NOMO-1 treated with dmso at 0.1 percent for 144 hours (cell line): ENCODE data around the gene NCKAP5.

ENCODE experiments used
- DNase-seq: peaks from one replicate; lab custom pipeline; 2025; ENCODE audit not compliant: unreplicated experiment; lab: John Stamatoyannopoulos, UW

NCKAP5 gene

DNA sequence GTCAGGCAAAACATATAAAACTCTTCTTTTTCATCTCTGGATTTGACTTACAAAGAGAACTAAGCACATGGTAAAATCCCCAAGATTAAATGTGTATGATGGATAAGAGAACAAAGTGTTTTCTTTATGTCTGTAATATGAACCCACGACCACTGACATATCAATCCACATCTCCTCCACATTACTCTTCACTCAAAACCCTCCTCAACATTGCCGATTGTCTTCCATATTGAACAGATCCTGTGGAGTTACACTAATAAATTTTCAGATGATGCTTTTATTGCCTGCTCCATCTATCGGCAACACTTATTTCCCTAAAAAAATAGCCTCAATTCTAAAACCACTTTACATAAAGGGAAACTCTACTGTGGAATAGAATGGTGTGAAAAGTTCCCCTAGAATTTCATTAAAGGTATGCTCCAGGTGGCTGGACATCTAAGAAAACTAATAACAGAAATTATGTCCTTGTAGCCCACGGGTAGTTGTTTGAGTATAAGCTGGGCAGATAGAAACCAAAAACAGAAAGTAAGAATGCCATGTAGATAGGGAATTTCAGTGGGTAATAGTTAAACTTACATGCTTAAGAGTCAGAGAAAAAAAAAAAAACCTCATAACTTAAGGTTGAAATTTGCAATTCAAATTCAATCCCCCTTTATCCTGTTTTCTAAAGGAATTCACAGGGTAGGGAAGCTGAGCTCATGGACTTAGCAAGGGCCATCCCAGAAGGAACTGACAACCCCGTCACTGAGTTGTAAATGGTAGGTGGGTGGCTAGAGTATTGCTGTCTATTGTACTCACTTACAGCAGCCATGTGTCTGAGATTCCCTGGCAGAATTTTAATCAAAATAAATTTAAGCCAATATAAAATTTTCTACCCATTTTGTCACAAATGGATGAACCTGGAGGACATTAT lies 592.8 kb downstream of the NCKAP5 start:
- DNase-seq: no peak

DNA sequence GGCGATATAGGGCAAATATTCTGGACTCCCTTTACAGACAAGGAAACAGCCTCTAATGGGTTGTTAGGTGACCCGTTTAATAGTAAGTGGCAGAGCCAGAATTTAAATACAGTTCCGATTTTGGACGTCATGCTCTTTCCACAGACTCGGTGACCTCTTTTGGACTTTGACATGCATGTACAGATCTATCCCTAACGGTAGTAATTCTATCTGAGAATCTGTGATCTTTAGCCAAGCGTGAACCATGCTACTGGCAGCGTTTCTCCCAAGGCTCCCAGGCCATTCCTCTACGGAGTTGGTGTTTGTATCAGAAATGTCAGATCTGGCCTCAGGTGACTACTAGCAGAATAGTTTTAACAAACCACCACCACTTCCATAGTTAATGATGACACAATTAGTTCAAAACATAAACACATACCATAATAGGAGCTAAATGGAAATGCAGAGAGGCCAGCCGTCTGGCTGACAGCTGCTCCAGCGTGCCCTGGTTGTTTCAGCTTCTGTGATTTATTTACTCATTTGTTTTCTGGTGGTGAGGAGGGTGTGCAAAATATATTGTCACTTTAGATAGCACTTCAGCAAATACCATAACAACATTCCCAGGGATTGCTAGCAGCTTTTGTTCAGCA lies 593.7 kb downstream of the NCKAP5 start:
- no peak for DNase-seq

DNA sequence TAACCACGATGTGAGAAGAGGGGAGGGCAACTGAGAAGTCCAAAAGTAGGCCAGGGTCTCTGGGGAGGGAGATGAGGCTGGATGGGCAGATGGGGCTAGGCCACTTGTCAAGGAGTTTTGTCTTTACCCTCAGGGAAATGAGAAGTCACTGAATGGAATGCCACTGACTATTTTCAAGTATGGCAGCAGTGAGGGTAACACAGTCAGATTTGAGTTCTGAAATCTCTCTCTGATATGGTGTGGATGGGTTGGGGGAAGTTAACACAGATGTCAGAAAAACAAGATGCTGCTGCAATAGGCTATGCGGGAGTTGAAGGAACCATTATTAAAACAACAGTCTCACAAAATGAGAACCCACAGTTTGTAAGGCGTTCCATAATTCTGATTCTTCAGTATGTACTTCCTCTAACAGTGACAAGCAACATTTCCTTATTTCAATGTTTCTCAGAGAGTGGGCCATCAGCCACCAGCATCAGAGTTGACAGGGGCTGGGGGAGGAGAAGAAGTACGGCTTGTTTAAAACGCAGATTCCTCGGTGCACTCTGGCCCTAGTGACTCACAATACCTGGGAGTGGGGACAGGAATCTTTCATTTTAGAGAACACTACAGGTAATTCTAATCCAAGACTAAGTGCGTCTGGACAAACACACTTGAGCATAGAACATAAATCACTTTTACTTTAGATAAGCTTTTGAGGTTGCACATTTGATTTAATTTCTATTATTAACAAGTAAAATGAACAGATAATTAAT lies 596.8 kb downstream of the NCKAP5 start:
- no peak for DNase-seq

DNA sequence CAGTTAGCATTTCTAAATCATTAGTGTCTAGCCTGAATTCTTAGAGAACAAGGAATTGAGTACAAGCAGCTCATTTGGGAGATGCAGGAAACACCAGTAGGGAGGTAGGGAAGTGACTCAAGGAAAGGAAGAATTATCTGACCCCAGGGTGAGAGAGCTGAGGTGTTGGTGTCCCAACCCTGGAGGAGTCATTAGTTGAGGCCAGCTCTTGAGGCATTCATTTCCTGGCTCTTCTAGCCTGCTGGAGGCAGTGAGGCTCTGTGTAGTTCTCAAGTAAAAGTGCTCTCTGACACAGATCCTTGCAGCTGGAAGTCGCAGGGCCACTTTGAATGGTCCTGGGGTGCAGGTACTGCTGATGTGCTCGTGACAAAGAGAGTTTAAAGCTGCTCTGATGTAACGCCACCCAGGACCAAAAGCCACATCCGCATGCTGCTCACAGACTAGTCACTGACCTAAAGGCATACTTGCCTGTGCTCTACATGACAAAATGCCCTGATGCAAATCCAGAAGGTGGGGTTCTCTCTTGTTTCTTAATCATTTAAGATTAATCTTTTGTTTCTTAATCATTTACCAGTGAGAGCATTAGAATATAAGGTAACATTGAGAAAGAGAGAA lies 598.8 kb downstream of the NCKAP5 start:
- DNase-seq: no peak

DNA sequence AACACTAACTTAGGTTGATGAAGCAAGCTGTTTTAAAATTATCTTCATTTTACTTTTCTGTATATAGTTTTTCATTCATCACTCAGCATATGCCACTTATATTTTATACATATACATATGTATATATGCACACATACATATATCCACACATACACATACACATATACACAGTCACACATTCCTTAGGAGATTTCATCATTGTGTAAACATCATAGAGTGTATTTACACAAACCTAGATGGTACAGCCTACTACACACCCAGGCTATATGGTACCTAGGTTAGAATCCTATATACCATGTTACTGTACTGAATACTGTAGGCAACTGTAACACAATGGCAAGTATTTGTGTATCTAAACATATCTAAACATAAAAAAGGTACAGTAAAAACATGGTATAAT lies 602.8 kb downstream of the NCKAP5 start:
- DNase-seq: no peak

DNA sequence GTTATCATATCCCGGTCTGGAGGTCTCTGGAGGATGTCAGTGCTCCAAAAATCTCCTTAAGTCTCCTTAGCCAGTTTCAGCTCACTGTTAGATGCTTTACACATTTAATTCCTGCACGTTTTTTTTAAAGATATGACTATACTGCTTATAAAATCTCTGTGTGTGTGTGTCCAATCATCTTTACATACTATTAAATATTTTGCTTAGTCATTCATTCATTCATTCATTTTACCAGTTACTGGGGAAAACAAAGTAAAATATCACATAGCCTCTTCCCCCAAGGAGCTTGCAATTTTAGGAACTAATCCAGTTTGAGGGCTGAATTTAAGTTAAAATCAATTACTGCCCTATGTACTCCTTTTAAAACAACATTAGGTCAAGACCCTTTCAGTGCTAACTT lies 605.1 kb downstream of the NCKAP5 start:
- no peak for DNase-seq

DNA sequence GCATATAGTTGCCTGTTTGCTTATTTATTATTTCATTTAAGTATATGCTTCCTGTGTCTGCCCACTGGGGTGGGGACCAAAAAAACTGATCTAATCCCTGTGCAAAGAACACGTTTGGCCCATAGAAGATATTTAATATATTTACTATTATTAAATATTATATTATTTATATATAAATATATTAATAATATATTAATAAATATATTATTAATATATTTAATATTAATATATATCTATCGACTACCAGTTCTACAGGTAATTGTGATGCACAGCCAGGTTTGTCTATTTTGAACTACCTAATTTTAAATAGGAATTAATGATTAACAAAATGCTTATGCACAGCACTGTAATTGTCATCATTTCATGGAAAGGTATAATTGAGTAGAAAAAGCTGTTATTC lies 609.4 kb downstream of the NCKAP5 start:
- DNase-seq: no peak

DNA sequence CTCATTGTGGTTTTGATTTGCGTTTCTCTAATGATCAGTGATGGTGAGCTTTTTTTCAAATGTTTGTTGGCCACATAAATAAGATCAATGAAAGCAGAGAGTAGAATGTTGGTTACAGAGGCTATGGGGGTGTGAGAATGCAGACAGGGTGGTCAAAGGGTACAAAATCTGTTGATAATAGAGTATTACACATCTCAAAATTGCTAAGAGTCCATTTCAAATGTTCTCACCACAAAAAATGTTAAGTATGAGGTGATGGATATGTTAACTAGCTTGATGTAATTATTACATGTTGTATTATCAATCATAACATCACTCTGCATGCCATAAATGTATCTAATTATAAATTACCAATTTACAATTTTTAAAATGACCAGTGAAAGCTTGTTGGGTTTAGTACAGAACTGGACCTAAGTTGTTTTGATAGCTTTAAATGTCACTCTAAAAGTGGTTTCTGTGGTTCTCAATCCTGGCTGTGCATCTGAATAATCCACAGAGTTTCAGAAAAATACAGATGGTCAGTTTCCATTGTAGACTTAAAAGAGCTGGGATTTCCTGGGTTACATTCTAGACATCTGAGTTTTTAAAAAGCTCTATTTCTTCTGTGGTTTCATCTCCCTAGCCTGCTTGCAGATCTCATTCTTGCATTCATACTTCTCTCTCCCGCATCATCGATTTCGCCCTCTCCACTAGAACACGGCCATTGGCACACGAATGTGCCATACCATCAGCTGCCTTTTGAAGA lies 612.2 kb downstream of the NCKAP5 start:
- DNase-seq: no peak

DNA sequence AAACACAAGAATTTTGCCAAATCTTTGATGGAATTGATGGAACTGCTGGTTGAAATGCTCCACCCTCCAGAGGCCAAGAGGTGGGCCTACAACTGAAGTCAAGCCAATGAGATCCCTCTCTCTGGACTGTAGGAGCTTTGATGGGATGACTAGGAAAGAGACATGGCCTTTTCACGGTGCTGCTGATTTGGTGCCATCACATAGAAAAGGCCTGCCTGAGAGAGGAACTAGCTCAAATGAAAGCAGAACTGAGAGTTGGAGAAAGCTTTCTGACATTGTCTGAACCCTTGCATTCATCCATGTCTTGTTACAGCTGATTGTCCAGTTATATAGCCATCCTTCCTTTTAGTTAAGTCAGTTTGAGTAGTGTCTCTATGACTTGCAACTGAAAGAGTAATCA lies 614.5 kb downstream of the NCKAP5 start:
- DNase-seq: no peak

DNA sequence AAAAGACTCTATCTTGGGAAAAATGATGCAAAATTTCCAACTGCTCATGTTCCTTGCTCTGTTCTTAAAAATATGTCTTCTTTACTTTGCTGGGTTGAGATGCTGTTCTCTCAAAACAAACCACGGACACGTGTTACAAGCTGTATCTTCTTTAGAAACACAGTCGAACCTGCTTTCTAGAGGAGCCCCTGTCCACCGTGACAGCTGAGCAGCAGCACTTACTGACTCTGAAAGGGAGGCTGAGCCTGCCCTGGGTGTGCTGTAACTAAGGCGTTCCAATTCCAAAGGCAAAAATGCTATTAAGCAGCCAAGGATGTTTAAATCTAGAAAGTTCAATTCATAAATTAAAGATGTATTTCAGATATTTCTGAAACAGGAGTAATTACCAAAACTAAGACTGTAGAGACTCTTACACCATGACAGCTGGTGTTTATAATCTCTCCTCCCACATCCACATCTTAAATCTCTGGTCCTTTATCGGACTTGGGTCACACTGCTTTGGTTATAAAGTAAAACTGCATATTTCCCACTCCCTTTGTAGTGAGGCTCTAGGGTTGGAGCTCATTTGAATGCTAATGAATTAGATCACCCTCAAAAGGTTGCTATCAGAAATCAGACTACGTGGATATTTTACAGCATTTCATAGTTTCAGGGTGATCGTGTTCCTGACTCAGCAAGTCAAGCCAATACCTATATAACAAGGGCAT lies 617.1 kb downstream of the NCKAP5 start:
- no peak for DNase-seq

DNA sequence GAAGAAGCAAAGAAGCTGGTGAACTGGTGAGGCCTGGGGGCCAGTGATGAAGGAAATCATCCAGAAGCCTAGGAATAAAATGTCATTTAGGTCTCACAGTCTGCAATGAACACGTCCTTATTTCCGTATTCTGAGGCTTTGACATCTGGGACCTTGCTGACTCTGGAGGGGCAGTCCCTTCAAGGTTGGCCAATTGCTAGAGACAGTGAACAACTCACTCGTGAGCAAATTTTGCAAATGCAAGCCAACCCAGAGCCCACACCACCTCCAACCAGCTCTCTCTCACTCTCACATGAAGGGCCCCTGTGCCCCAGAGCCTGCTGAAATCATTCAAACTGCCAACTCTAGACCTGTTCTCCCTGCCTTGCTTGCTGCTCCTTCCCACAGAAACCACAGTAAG lies 619.2 kb downstream of the NCKAP5 start:
- DNase-seq: no peak

DNA sequence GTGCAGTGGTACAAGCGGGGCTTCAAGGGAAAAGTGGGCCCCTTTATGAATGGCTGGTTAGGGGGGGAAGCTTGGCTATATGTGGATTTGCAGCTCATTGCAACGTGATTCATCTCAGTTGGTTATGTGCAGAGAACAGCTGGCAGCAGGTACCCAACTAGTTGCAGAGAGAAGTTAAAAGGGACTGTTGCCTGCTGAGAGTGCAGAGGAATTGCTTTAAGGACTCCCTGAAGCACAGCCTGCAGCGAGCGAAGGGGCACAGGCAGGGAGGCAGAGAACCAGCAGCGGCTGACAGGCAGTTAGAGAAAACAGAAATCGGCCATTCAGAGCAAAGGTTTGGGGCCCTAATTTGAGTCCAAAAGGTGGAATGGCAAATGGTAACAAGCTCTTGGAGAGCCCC lies 620.1 kb downstream of the NCKAP5 start:
- DNase-seq: no peak

DNA sequence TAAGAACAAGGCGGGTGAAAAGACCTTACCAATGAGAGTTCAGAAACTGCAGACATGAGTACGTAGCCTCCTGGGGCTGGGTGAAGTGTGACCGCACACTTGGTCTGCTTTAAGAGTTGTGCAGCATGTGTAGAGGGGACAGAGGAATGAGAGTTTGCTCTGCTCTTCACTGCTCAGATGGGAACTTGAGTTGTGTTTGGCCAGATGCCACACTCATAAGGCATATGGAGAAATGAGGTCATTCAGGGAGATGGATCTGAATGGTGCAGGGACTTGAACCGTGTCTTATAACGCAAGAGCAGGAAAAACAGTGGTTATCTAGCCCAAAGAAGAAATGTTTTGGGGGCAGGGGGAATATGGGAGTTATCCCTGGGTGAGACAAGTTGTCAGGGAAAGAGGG lies 624.4 kb downstream of the NCKAP5 start:
- DNase-seq: no peak

DNA sequence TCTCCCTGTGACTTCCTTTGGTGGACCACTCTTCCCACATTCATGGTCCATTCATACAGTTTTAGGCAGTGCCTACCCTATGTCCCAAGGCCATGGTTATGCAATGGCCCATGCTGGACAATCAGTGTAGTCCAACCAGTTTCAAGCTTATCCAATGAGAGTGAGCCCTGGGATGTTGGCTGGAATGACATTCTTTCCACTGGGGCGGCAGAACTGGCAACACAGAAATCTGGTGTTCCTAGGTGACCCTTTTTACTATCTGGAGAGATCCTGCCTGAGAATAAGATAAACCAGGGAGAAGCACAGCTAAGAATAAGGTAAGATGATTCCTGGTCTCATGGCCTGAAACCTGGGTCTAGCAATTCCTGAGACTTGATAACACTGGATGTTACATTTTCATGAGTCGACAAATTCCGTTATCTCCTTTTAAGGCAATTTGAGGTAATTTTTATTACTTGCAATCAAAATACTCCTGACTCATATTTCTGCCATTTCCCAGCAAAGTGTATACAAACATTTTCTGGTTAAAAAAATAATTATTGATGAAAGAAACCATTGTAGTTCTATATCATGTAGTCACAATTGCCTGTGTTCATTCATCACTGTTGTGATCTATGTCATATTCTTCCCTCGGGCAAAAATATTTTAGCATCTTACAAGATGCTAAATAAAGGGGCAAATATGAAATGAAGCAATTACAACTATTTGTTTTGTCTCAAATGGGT lies 626.8 kb downstream of the NCKAP5 start:
- no peak for DNase-seq

DNA sequence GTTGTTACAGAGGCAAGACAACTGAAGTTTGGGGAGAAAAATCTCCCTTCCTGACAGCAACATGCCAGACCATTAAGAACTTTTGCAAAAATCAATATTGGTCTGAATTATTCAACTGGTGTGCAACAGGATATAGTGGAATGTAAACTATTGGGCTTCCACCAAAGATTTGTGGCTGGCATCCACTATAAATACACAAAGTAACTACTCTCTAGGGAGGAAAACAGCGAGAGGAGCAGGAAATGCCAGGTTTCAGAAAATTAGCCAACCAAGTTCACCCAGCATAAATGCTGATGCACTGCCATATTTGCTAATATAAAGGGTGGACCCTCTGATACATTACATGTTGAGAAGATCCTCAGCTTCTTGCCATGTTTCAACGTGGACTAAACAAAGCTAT lies 630.6 kb downstream of the NCKAP5 start:
- no peak for DNase-seq

DNA sequence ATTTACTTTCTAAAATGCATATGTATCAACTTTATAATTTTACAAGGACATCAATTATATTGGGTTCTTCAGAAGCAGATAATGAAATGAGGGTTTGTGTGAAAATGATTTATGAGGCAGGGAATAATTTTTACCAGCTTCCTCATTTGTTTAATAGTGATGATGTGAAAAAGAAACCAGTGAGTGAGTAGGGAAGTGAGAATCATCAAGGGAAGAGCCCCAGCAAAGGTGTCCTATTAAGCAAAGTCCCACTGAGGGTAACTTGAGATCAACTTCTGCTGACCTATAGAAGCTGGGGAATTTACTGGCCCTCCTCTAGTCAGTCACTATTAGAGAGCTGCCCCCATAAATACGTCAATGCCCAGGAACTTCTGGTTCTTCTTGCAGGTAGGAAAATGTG lies 631.5 kb downstream of the NCKAP5 start:
- no peak for DNase-seq

DNA sequence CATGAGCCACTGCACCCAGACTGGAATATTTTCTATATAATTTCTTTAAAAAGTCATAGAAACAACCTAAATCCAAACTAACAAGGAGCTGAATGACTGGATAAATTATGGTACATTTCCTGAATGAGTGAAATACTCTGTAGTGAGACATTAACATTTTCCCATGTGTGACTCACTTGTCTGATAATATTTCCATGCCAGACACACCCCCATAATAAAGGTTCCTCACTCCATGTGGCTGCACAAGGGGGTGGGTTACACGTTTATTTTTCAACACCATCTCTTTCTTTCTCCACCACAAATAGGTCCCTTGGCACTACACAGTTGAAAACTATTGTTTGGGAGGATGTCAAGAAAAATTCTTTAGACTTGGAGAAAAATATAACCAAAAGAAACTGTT lies 632.0 kb downstream of the NCKAP5 start:
- DNase-seq: no peak

DNA sequence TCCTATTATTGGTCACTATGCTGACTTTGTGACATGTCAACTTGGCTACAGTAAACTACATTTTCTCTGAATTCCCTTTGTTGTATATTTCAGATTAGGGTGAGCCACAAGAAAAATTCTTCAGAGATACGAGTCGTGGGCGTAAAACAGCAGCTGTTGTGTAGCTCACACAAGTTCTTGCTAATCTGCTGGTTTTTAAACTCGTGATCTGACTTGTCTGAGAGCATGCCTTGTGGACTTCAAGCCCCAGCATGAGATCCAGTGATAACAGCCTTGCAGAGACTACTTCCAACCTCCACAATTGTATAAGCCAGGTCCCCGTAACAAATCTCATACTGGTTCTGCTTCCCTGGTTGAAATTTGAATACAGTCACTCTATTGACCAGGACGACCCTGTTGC lies 638.5 kb downstream of the NCKAP5 start:
- DNase-seq: no peak

DNA sequence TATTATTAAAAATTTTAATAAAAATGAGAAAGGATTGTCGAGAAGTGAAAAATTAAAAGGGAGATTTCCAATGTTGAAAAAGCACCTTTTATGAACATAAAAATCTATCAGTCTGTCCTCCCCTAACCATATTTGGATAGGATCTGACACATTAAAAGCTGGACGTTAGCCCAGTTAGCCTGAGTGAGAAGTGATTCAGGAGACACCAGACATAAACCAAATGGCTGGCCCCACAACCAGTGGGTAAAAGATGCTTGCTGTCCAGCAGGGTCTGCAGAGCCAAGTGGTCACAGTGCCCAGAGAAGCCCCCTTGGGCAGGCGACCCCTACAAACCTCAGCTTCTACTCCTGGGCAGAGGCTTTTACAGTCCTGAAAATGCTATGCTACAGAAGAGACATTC lies 644.5 kb downstream of the NCKAP5 start:
- DNase-seq: no peak
